GM12875 (cell line): ENCODE data around the gene PRPF18.

Experiments
- H3K4me3 ChIP-seq: one replicate; pipeline ENCODE4 v1.5.1; 2011; ENCODE audit warnings: low read depth, low read length, control low read depth
- TF ChIP-seq, protein P1 (sequence below): IDR thresholded peaks from 2 replicates; pipeline ENCODE4 v1.5.1; 2011; ENCODE audit warnings: low read depth, mild to moderate bottlenecking, control low read depth, inconsistent platforms, low read length, moderate library complexity, borderline replicate concordance; ENCODE audit not compliant: insufficient read depth

Gene PRPF18

DNA sequence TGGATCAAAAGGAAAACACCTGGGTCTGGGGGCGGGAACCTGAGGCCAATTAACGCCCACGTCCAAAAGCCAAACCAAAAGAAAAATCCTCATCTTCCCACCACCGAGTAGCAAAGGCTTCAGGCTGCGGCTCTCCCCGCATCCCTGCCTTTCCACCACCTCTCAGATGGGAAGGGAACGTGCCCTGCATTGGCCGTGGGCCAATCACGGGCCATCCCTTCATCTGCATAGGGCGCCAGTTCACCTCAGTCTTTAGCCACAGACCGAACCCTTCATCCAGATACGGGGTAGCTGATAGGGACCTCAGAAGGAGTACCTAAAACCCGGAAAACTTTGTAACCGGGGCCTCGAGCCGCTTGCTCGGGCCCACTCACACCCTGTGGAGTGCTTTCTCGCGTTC lies 626 bp downstream of the PRPF18 start:
- peak overlapping the region; percentile 87 for H3K4me3 ChIP-seq
- TF ChIP-seq, protein P1, sequence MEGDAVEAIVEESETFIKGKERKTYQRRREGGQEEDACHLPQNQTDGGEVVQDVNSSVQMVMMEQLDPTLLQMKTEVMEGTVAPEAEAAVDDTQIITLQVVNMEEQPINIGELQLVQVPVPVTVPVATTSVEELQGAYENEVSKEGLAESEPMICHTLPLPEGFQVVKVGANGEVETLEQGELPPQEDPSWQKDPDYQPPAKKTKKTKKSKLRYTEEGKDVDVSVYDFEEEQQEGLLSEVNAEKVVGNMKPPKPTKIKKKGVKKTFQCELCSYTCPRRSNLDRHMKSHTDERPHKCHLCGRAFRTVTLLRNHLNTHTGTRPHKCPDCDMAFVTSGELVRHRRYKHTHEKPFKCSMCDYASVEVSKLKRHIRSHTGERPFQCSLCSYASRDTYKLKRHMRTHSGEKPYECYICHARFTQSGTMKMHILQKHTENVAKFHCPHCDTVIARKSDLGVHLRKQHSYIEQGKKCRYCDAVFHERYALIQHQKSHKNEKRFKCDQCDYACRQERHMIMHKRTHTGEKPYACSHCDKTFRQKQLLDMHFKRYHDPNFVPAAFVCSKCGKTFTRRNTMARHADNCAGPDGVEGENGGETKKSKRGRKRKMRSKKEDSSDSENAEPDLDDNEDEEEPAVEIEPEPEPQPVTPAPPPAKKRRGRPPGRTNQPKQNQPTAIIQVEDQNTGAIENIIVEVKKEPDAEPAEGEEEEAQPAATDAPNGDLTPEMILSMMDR, result no peak

DNA sequence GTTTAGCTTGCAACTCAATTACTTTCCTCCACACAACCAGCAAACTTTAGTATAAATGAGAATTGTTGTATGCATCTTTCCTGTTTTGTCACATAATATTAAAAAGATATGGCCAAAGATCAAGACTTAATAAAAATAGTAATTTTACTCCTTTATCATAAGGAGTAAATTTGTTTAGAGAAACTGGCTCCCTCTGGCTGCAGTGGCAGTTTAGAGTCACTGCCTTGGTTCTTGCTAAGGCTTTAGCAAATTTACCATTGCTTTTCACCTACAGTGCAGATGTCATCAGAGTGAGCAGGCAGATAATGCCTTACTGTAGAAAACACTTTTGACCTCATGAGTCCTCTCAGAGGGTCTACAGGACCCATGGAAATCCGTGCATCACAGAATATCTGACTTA lies 2.6 kb downstream of the PRPF18 start:
- TF ChIP-seq, protein P1, result no peak
- no peak overlapping the region for H3K4me3 ChIP-seq

DNA sequence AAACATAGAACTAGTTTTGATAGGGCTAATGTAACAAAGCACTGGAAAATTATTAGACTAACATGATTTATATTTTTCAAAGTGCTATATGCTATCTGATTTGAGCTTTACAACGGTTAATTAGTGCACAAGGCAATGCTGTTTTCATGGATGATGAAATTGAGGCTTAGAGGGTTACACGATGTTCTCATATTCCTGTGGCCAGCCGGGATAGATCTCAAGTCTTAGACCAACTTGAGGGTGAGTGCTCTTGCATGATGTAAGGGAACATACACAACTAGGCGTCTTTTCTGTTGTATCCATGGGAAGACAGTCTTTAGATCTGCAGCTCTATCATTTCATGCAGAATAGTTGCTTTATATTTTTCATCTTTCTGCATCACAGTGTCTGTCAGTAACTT lies 4.1 kb downstream of the PRPF18 start:
- TF ChIP-seq, protein P1, result no peak
- no peak overlapping the region for H3K4me3 ChIP-seq

DNA sequence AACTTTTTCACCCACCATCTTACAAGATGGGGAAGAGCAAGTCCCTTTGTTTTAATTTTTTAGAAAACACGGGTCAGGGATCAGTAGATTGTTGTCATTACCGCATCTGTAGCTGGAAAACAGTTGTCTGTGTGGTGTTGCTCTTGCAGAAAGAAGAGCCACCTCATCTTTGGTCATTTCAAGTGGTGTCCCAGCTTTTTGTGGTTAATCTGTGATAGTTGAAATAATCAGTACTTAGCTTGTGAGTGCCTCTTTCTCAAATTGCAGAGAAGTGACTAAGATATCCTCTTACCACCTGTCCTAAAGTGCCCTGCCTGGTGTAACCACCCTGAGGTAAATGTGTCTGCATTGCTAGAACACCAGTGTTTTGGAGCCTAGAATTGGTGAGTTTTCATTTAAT lies 5.5 kb downstream of the PRPF18 start:
- TF ChIP-seq, protein P1, result no peak
- H3K4me3 ChIP-seq, result no peak overlapping the region

DNA sequence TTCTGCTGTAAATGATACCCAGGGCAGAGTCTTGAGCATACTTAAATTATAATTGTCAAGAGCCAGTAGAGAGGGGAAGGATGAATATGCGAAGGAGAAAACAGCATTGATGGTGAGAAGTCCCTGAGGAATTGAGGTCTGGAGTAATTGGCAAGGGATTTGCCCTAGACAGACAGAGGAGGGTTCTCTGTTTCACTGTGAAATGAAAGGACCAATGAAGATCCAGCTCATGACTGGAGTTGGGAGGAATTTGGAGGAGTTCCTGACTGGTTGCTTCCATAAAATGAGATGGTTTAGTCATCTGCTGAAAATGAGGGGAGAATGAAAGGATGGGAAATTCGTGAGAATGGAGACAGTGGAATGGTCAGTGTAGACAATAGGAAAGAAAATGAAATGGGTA lies 6.8 kb downstream of the PRPF18 start:
- no peak overlapping the region for H3K4me3 ChIP-seq
- TF ChIP-seq, protein P1, result no peak

DNA sequence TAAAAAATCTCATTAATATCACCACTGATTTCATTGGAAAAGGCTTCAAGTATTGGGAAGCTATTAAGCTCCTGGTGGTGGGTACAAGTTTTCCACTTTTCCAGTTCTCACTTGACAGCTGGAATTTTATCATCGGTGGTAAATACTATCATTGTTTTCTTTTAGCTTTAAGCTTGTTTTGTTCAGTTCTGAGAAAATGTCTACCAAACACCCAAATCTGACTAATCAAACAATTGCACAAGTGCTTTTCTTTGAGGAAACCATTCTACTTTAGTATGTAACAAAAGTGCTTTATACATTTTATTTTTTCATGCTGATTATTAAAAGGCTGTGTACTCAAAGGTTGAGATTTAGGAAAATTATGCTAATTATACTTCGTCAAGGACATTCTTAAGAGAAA lies 7.9 kb downstream of the PRPF18 start:
- TF ChIP-seq, protein P1, result no peak

DNA sequence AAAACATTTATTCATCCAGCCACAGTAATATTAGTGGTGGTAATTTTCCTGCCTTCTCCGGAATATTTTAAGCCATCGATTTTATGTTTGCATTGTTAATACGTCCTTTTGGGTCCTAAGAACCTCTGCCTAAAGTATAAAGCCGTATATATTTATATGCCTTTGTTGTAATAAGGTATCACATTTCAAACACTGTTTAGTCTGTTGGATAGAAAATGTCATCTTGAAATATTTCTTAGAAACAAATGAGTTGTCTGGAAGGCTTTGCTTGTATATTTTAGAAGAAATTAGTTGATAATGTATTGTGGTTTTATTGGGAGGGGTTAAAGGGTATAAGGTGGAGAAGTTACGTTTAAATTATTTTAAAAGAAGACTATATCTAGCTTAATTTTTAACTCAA lies 11.1 kb downstream of the PRPF18 start:
- no peak overlapping the region for H3K4me3 ChIP-seq
- TF ChIP-seq, protein P1, result no peak

More for the DNA sequence above, 7.9 kb downstream of the PRPF18 start:
- no peak overlapping the region for H3K4me3 ChIP-seq
